ENCODE results near the gene RNF166.
"Not testable (repeated sequence)": the region's sequence is repeated elsewhere in the genome, so short reads cannot be mapped to it uniquely, and the experiment has no call there.

Gene RNF166

DNA sequence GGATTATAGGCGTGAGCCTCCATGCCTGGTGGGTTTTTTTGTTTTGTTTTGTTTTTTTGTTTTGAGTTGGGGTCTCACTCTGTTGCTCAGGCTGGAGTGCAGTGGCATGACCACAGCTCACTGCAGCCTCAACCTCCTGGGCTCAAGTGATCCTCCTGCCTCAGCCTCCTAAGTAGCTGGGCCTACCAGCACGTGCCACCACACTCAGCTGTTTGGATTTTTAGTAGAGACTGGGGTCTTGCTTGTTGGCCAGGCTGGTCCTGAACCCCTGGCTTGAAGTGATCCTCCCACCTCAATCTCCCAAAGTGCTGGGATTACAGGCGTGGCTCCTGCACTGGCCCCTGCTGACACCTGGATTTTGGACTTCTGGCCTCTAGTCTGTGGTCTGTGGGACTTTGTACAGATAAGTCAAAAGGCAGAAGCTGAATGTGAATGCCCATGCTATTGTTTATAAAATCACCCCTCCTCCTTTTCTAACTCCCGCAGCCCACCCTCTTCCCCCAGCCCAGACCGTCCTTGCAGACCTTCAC, 25.6 kb downstream of the RNF166 start:
- no peaks in the 10 kb centered on the region for H3K9me3 ChIP-seq (ENCODE audit: control insufficient read depth in 2 of 2, low read length in 2 of 2)
- no peaks in the 10 kb centered on the region for H3K36me3 ChIP-seq (ENCODE audit: control insufficient read depth in 2 of 2, insufficient read depth in 2 of 2, low read length in 2 of 2)
- peaks cover 27 to 46% of the 10 kb centered on the region in 2 donors for H3K27me3 ChIP-seq (ENCODE audit: control insufficient read depth in 1 of 2, insufficient read depth in 2 of 2, low read length in 2 of 2)
- H3K27ac ChIP-seq (ENCODE audit: low read length), result no peak overlapping the region
- no peak overlapping the region for H3K9ac ChIP-seq (ENCODE audit: low read length in 2 of 2)
- no peak overlapping the region for H3K4me3 ChIP-seq (ENCODE audit: low read length in 2 of 2)
- peaks cover 8% of the 10 kb centered on the region for H3K4me1 ChIP-seq (ENCODE audit: control insufficient read depth, insufficient read depth, low read length)

DNA sequence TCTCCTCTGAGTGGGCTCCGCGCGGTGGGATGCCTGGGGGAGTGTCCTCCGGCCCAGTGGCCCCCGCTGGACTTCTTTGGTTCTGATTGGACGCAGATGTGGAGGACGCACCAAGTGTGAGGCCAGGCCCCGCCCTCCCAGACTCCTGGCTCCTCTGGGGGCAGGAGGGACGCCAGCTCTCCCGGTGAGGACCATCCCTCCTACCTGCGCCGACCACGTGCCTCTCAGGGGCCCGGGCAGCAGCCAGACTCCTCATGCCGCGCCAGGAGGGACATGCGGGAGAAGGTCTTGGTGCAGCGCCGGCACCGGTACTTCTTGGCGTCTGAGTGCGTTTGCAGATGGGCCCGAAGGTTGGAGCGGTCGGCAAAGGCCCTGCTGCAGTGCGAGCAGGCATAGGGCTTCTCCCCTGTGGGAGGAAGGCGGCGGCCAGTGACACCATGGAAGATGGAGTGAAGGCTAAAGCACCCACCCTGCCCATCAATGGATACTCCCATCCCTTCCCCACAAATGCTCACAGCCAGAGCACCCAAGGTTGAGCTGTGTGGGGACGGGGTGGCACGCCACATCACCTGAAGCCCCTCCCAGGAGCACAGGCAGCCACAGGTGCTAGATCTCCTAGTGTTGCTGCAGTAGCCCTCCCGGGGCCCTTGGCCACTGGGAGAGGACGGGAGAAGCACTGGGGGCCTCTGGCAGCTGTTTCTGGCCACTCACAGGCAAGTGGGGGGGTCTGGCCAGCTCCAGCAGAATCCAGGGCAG, 27.8 kb downstream of the RNF166 start:
- H3K27me3 ChIP-seq (ENCODE audit: control insufficient read depth in 1 of 2, insufficient read depth in 2 of 2, low read length in 2 of 2), result peaks cover 13 to 30% of the 10 kb centered on the region in 2 donors
- no peak overlapping the region for H3K4me3 ChIP-seq (ENCODE audit: low read length in 2 of 2)
- H3K9me3 ChIP-seq (ENCODE audit: control insufficient read depth in 2 of 2, low read length in 2 of 2), result no peaks in the 10 kb centered on the region
- H3K4me1 ChIP-seq (ENCODE audit: control insufficient read depth, insufficient read depth, low read length), result peaks cover 2% of the 10 kb centered on the region
- H3K9ac ChIP-seq (ENCODE audit: low read length in 2 of 2), result no peak overlapping the region
- H3K27ac ChIP-seq (ENCODE audit: low read length), result no peak overlapping the region
- H3K36me3 ChIP-seq (ENCODE audit: control insufficient read depth in 2 of 2, insufficient read depth in 2 of 2, low read length in 2 of 2), result peaks cover 0 to 2% of the 10 kb centered on the region in 2 donors

DNA sequence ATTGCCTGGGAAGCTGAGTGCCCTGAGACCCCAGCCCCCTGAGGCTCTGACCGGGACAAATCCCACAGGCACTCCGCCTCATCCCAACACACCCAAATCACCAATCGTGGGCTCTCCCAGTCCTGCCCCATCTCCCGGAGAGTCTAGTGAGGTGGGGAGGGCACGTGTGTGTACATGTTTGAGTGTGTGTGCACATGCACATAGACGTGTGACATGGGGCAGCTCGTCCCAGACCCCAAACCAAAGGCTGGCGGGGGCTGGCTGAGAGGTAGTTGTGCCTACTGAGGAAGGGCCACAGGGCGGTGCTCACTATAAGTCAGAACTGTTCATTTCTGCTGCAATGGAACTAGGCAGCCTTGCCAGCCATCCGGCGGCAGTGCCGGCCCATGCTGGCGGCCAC, 28.5 kb downstream of the RNF166 start:
- Histone ChIP-seq H3K4me1 (ENCODE audit: control insufficient read depth, insufficient read depth, low read length) (peaks cover 2% of the 10 kb centered on the region), H3K27ac (ENCODE audit: low read length) (no peak overlapping the region), H3K9ac (ENCODE audit: low read length in 2 of 2) (no peak overlapping the region), H3K4me3 (ENCODE audit: low read length in 2 of 2) (no peak overlapping the region), H3K27me3 (ENCODE audit: control insufficient read depth in 1 of 2, insufficient read depth in 2 of 2, low read length in 2 of 2) (peaks cover 13 to 30% of the 10 kb centered on the region in 2 donors), H3K36me3 (ENCODE audit: control insufficient read depth in 2 of 2, insufficient read depth in 2 of 2, low read length in 2 of 2) (peaks cover 0 to 2% of the 10 kb centered on the region in 2 donors), H3K9me3 (ENCODE audit: control insufficient read depth in 2 of 2, low read length in 2 of 2) (no peaks in the 10 kb centered on the region)

DNA sequence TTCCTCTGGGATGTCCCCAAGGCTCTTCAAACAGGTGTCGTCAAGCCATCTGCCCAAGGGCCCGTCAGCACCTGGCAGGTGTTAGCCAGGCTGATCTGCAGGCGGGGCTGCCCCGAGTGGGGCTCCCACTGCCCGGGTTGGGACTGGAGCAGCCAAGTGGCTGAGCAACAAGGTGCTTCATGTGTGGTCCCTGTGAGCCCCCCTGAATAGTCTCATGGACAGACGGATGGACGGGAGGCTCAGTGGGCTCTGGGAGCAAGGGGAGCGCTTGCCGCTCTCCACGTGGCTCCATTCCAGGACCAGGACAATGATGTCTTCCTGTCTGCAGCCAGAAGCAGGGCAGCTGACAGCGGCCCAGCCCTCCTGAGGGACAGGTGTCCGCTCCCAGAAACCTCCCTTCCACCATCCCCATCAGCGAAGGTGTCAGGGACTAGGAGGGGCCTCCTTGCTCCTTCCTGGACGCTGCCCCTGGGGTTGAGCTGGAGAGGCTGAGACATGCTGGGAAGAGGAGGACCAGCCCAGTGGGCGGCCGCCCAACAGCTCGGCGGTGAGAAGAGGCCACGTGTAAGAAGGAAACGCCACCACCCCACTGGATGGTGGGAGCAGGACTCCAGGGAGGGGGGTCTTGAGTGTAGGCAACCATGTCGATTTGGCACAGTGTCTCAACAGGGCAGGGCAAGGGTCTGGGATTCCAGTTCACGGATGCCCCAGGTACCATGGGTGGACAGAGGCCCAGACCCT, 29.5 kb downstream of the RNF166 start:
- Histone ChIP-seq H3K9ac (ENCODE audit: low read length in 2 of 2) (no peak overlapping the region), H3K27me3 (ENCODE audit: control insufficient read depth in 1 of 2, insufficient read depth in 2 of 2, low read length in 2 of 2) (peaks cover 9 to 23% of the 10 kb centered on the region in 2 donors), H3K36me3 (ENCODE audit: control insufficient read depth in 2 of 2, insufficient read depth in 2 of 2, low read length in 2 of 2) (peaks cover 0 to 2% of the 10 kb centered on the region in 2 donors), H3K9me3 (ENCODE audit: control insufficient read depth in 2 of 2, low read length in 2 of 2) (no peaks in the 10 kb centered on the region), H3K4me1 (ENCODE audit: control insufficient read depth, insufficient read depth, low read length) (peaks cover 2% of the 10 kb centered on the region), H3K4me3 (ENCODE audit: low read length in 2 of 2) (no peak overlapping the region), H3K27ac (ENCODE audit: low read length) (no peak overlapping the region)

DNA sequence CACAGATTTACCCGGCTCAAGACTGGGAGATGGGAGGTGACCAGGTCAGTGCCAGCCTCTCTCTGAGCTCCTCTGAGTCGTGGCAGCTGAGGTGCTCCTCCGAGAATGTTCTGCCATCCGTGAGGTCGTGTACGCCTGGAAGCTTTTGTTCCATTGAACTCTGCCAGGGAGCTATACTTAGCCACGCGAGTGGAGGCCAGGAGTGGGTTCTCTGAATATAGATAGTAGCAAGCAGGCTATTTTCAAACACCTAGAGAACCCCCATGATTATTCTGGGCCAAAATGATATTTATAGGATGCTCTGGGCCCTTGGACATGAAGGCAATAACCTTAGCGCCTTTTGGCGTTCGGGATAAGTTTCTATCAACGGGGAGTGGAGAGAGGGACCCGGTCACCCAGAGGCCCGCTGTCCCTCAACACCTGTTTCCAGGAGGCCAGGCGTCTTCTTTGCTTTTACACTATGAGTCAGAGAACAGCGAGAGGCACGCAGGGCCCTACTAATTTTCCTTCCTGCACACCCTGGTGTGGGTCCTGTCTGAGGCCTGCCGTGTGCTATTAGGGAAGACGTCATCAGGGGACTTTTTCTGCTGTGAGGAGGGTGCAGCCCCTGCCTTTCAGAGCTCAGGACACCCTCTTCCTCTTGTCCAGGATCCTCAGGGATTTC, 32.4 kb downstream of the RNF166 start:
- no peaks in the 10 kb centered on the region for H3K4me1 ChIP-seq (ENCODE audit: control insufficient read depth, insufficient read depth, low read length)
- no peaks in the 10 kb centered on the region for H3K9me3 ChIP-seq (ENCODE audit: control insufficient read depth in 2 of 2, low read length in 2 of 2)
- H3K36me3 ChIP-seq (ENCODE audit: control insufficient read depth in 2 of 2, insufficient read depth in 2 of 2, low read length in 2 of 2), result peaks cover 0 to 2% of the 10 kb centered on the region in 2 donors
- peaks cover 6 to 7% of the 10 kb centered on the region in 2 donors for H3K27me3 ChIP-seq (ENCODE audit: control insufficient read depth in 1 of 2, insufficient read depth in 2 of 2, low read length in 2 of 2)
- no peak overlapping the region for H3K27ac ChIP-seq (ENCODE audit: low read length)
- H3K4me3 ChIP-seq (ENCODE audit: low read length in 2 of 2), result no peak overlapping the region
- no peak overlapping the region for H3K9ac ChIP-seq (ENCODE audit: low read length in 2 of 2)

DNA sequence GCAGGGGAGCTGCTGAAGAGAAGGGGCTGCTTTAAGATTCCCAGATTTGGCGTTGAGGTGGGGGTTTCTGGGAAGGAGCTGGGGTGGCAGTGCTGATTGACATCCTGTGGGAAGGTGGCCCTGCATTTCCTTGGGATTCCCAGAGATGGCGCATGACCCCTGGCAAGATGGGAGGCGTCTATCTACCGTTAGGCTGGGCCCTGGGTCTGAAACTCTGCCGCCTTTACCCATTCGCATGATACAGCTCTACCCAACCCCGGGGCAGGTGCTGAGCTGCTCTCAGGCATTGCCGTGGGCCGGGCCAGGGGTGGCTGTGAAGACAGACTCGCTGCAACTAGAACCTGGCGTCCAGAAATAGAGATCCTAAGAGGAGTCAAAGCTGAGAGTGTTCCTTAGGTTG, 33.4 kb downstream of the RNF166 start:
- H3K4me1 ChIP-seq (ENCODE audit: control insufficient read depth, insufficient read depth, low read length), result no peaks in the 10 kb centered on the region
- H3K9me3 ChIP-seq (ENCODE audit: control insufficient read depth in 2 of 2, low read length in 2 of 2), result no peaks in the 10 kb centered on the region
- H3K27me3 ChIP-seq (ENCODE audit: control insufficient read depth in 1 of 2, insufficient read depth in 2 of 2, low read length in 2 of 2), result peaks cover 0 to 1% of the 10 kb centered on the region in 2 donors
- no peak overlapping the region for H3K4me3 ChIP-seq (ENCODE audit: low read length in 2 of 2)
- no peak overlapping the region for H3K27ac ChIP-seq (ENCODE audit: low read length)
- no peak overlapping the region for H3K9ac ChIP-seq (ENCODE audit: low read length in 2 of 2)
- peaks cover 0 to 2% of the 10 kb centered on the region in 2 donors for H3K36me3 ChIP-seq (ENCODE audit: control insufficient read depth in 2 of 2, insufficient read depth in 2 of 2, low read length in 2 of 2)

DNA sequence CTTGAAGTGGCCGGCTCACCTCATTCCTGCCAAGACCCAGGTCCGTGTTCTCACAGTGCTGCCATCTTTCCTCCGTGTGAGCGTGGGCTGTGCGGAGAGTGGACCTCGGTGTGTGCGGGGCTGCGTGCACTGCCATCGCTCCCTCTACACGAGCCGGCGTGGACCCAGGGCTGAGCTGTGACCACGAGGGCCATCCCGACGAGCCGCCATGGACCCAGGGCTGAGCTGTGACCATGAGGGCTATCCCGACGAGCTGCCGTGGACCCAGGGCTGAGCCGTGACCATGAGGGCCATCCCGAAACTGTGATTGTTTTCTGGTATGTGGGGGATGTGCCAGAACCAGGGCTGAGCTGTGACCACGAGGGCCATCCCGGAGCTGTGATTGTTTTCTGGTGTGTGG, 34.4 kb downstream of the RNF166 start:
- H3K4me3 ChIP-seq (ENCODE audit: low read length in 2 of 2), result no peak overlapping the region
- no peak overlapping the region for H3K9ac ChIP-seq (ENCODE audit: low read length in 2 of 2)
- no peak overlapping the region for H3K27ac ChIP-seq (ENCODE audit: low read length)
- H3K27me3 ChIP-seq (ENCODE audit: control insufficient read depth in 1 of 2, insufficient read depth in 2 of 2, low read length in 2 of 2), result no peaks in the 10 kb centered on the region
- H3K4me1 ChIP-seq (ENCODE audit: control insufficient read depth, insufficient read depth, low read length), result no peaks in the 10 kb centered on the region
- H3K36me3 ChIP-seq (ENCODE audit: control insufficient read depth in 2 of 2, insufficient read depth in 2 of 2, low read length in 2 of 2), result peaks cover 0 to 2% of the 10 kb centered on the region in 2 donors
- no peaks in the 10 kb centered on the region for H3K9me3 ChIP-seq (ENCODE audit: control insufficient read depth in 2 of 2, low read length in 2 of 2)

DNA sequence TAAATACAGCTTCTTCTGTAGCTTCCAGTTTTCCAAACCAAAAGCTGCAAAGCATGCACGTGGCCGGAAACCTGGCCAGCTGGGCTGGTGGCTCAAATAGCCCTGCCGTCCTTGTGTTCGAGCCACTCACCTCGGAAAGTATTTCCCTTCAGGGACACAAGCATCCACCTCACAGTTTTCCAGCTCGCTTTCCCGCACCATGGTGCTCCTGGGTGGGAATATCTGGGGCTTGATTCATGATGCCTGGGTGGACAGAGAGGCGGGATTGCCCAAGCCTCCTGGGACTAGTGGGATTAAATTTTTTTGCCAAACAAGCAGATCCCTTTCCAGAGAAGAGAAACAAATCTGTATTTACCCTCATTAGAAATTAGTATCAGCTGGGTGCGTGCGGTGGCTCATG, 36.2 kb downstream of the RNF166 start:
- Histone ChIP-seq H3K4me3 (ENCODE audit: low read length in 2 of 2) (no peak overlapping the region), H3K9me3 (ENCODE audit: control insufficient read depth in 2 of 2, low read length in 2 of 2) (no peaks in the 10 kb centered on the region), H3K9ac (ENCODE audit: low read length in 2 of 2) (no peak overlapping the region), H3K27ac (ENCODE audit: low read length) (no peak overlapping the region), H3K36me3 (ENCODE audit: control insufficient read depth in 2 of 2, insufficient read depth in 2 of 2, low read length in 2 of 2) (peaks cover 0 to 2% of the 10 kb centered on the region in 2 donors), H3K4me1 (ENCODE audit: control insufficient read depth, insufficient read depth, low read length) (no peaks in the 10 kb centered on the region), H3K27me3 (ENCODE audit: control insufficient read depth in 1 of 2, insufficient read depth in 2 of 2, low read length in 2 of 2) (no peaks in the 10 kb centered on the region)

DNA sequence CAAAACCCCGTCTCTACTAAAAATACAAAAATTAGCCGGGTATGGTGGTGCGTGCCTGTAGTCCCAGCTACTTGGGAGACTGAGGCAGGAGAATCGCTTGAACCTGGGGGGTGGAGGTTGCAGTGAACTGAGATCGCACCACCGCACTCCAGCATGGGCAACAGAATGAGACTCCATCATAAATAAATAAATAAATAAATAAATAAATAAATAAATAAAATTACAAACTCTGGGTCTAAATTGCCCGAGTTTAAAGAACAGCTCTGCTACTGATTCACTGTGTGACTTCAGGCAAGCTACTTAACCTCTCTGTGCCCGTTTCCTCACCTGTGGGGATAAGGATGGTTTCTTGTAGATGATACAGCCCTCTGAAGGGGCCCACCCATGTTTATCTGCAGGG, 36.7 kb downstream of the RNF166 start:
- not testable (repeated sequence) for H3K4me3 ChIP-seq (ENCODE audit: low read length in 2 of 2); H3K9ac ChIP-seq (ENCODE audit: low read length in 2 of 2); H3K9me3 ChIP-seq (ENCODE audit: control insufficient read depth in 2 of 2, low read length in 2 of 2); H3K27ac ChIP-seq (ENCODE audit: low read length); H3K27me3 ChIP-seq (ENCODE audit: control insufficient read depth in 1 of 2, insufficient read depth in 2 of 2, low read length in 2 of 2); H3K4me1 ChIP-seq (ENCODE audit: control insufficient read depth, insufficient read depth, low read length); H3K36me3 ChIP-seq (ENCODE audit: control insufficient read depth in 2 of 2, insufficient read depth in 2 of 2, low read length in 2 of 2)

DNA sequence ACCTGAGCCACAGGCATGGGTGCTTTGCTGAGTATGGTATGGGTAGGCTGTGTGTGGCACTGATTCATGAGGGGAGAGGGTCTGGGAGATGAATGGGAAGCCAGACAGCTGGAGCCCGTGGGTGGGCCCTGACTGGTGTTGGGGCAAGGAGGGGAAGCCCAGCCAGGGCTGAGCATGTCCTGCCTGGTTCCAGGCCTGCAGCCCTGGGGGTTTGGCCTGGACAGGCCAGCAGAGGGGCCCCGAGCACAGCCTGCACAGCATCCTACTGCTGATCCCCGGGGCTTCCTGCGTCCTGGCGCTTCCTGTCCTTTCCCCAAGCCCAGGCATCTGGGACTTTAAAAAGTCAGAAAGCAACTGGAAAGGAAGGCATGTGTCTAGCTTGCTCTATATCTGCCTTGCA, 38.7 kb downstream of the RNF166 start:
- no peak overlapping the region for H3K9ac ChIP-seq (ENCODE audit: low read length in 2 of 2)
- H3K36me3 ChIP-seq (ENCODE audit: control insufficient read depth in 2 of 2, insufficient read depth in 2 of 2, low read length in 2 of 2), result no peaks in the 10 kb centered on the region
- H3K27ac ChIP-seq (ENCODE audit: low read length), result no peak overlapping the region
- peaks cover 3% of the 10 kb centered on the region for H3K4me1 ChIP-seq (ENCODE audit: control insufficient read depth, insufficient read depth, low read length)
- H3K9me3 ChIP-seq (ENCODE audit: control insufficient read depth in 2 of 2, low read length in 2 of 2), result no peaks in the 10 kb centered on the region
- no peaks in the 10 kb centered on the region for H3K27me3 ChIP-seq (ENCODE audit: control insufficient read depth in 1 of 2, insufficient read depth in 2 of 2, low read length in 2 of 2)
- H3K4me3 ChIP-seq (ENCODE audit: low read length in 2 of 2), result no peak overlapping the region

Measured in stomach smooth muscle (tissue), 2 donors.